ENCODE data around the gene PANK4. TPM values are rescaled to one million over a fixed set of nuclear protein-coding genes. Genes with fewer than 3 reads are reported as not detected.

Gene PANK4
- total RNA-seq, 2 donors from 2014 or later, result 13.7 to 31.3 TPM

- Histone ChIP-seq H3K27ac (no peak overlapping the region), H3K4me3 (no peak overlapping the region), H3K4me1 (peaks cover 10% of the 10 kb centered on the region), H3K27me3 (no peaks in the 10 kb centered on the region), H3K36me3 (replicated peaks in 1 of 2; ENCODE audit: insufficient read depth in 1 of 2, low read depth in 2 of 2) (no peaks in the 10 kb centered on the region), H3K9me3 (no peaks in the 10 kb centered on the region)
- WGBS, 2 donors, result 75 to 79% methylated on average over 4 to 24 of the region's 24 CpGs
- intact Hi-C loops (cut with DNase I), result no loop called here
- no peak for ATAC-seq
- no peak for TF ChIP-seq POLR2A (IDR thresholded peaks at IDR 0.05)
- peak in 4 of 7 experiments; percentile 15 to 35 (median 27) for TF ChIP-seq CTCF (IDR thresholded peaks at IDR 0.05)
- DNase-seq, result no peak
These were observed 35.8 kb upstream of the PANK4 start for GRCh38 chr1:2561898-2562895.

- Histone ChIP-seq H3K4me1 (peaks cover 16% of the 10 kb centered on the region), H3K4me3 (no peak overlapping the region), H3K9me3 (no peaks in the 10 kb centered on the region), H3K36me3 (replicated peaks in 1 of 2; ENCODE audit: insufficient read depth in 1 of 2, low read depth in 2 of 2) (no peaks in the 10 kb centered on the region), H3K27me3 (no peaks in the 10 kb centered on the region), H3K27ac (no peak overlapping the region)
- WGBS, 2 donors, result 81% methylated on average over 5 to 11 of the region's 11 CpGs
- intact Hi-C loops (cut with DNase I), result no loop called here
- ATAC-seq, result no peak
- DNase-seq, result no peak
- TF ChIP-seq CTCF (IDR thresholded peaks at IDR 0.05), result no peak
- no peak for TF ChIP-seq POLR2A (IDR thresholded peaks at IDR 0.05)
These were observed 35.0 kb upstream of the PANK4 start for GRCh38 chr1:2561446-2561845.

GRCh38 chr1:2560299-2561073 is 34.1 kb upstream of the PANK4 start:
- Histone ChIP-seq H3K4me3 (no peak overlapping the region), H3K36me3 (replicated peaks in 1 of 2; ENCODE audit: insufficient read depth in 1 of 2, low read depth in 2 of 2) (no peaks in the 10 kb centered on the region), H3K9me3 (no peaks in the 10 kb centered on the region), H3K4me1 (peaks cover 21% of the 10 kb centered on the region), H3K27ac (no peak overlapping the region), H3K27me3 (no peaks in the 10 kb centered on the region)
- intact Hi-C loops (cut with DNase I), result no loop called here
- TF ChIP-seq CTCF (IDR thresholded peaks at IDR 0.05), result no peak
- no peak for TF ChIP-seq POLR2A (IDR thresholded peaks at IDR 0.05)
- WGBS, 2 donors, result 70 to 83% methylated on average over 2 to 15 of the region's 15 CpGs
- ATAC-seq (no peak), DNase-seq (no peak)

- Histone ChIP-seq H3K9me3 (no peaks in the 10 kb centered on the region), H3K4me1 (peaks cover 29% of the 10 kb centered on the region), H3K27me3 (no peaks in the 10 kb centered on the region), H3K4me3 (no peak overlapping the region), H3K27ac (no peak overlapping the region), H3K36me3 (replicated peaks in 1 of 2; ENCODE audit: insufficient read depth in 1 of 2, low read depth in 2 of 2) (no peaks in the 10 kb centered on the region)
- ATAC-seq (no peak), DNase-seq (no peak)
- TF ChIP-seq POLR2A (IDR thresholded peaks at IDR 0.05) (no peak), CTCF (IDR thresholded peaks at IDR 0.05) (no peak)
- WGBS, 2 donors, result 86 to 93% methylated on average over 3 to 30 of the region's 35 CpGs
- intact Hi-C loops (cut with DNase I), result no loop called here
These were observed 33.3 kb upstream of the PANK4 start for GRCh38 chr1:2559509-2560298.

Data from body of pancreas (tissue), 4 donors.